GM12878 (cell line): ENCODE data around the gene AP3D1. TPM values are rescaled to one million over a fixed set of nuclear protein-coding genes. Genes with fewer than 3 reads are reported as not detected.

Experiments used
- ATAC-seq: fragments of 200-7000 bp; cut with Tn5 transposase; 3 replicates; pipeline ENCODE4 v1.9.1; 2020; ENCODE audit warnings: mild to moderate bottlenecking, moderate library complexity
- BruUV-seq: library from RNA; stranded (reverse); fragments of 400-500 nt; replicated peaks from 2 replicates; lab custom pipeline; 2021; lab: Mats Ljungman, UMichigan
- CTCF ChIA-PET: fragments of 300-600 bp; sonication (Branson Sonifier 250); formaldehyde crosslinking; extraction: SDS; loops from one replicate; lab custom pipeline; 2021; ENCODE audit warnings: inconsistent platforms; lab: Yijun Ruan, JAX
- POLR2A ChIA-PET: fragments of 350-600 bp; formaldehyde crosslinking; extraction: SDS; loops from one replicate; lab custom pipeline; 2021; ENCODE audit warnings: inconsistent platforms; lab: Charles Lee
- RAD21 ChIA-PET: fragments of 300-600 bp; sonication (Branson Sonifier 250); formaldehyde crosslinking; loops from one replicate; lab custom pipeline; 2023; ENCODE audit warnings: antibody characterized with exemption; ENCODE audit not compliant: unreplicated experiment; lab: Charles Lee
- SMC1A ChIA-PET: fragments of 300-600 bp; sonication (Branson Sonifier 250); formaldehyde crosslinking; loops from one replicate; lab custom pipeline; 2023; ENCODE audit not compliant: unreplicated experiment, uncharacterized antibody; lab: Charles Lee
- DNase-seq: peaks from one replicate; pipeline ENCODE4 v3.0.0-alpha.2; 2011; ENCODE audit warnings: low read depth, low spot score
- FAIRE-seq: peaks from 3 replicates; lab custom pipeline; 2011; peaks lifted over from hg19 to GRCh38; lab: Jason Lieb, UNC
- H2AFZ ChIP-seq: 2 replicates; pipeline ENCODE4 v1.6.0; 2011; ENCODE audit warnings: low read depth, low read length, control low read depth; ENCODE audit not compliant: control insufficient read depth
- H3K27ac ChIP-seq: 2 replicates; pipeline ENCODE4 v1.5.1; 2011; ENCODE audit warnings: control low read depth; ENCODE audit not compliant: control insufficient read depth, insufficient read depth
- H3K27me3 ChIP-seq, 2 experiments: replicated peaks in 1 of 2; 2 replicates each; pipeline versions ENCODE4 v1.6.0 to v1.6.1; 2011; ENCODE audit warnings: low read length in 1 of 2; ENCODE audit not compliant: control insufficient read depth in 2 of 2, insufficient read depth in 2 of 2
- H3K36me3 ChIP-seq, 2 experiments: 2 replicates each; pipeline ENCODE4 v1.5.1; 2011; ENCODE audit warnings: low read length in 1 of 2; ENCODE audit not compliant: control insufficient read depth in 2 of 2, insufficient read depth in 2 of 2
- H3K4me1 ChIP-seq: 2 replicates; pipeline ENCODE4 v1.6.1; 2011; ENCODE audit warnings: mild to moderate bottlenecking, low read length, moderate library complexity, mixed read lengths; ENCODE audit not compliant: control insufficient read depth, insufficient read depth
- H3K4me2 ChIP-seq: 2 replicates; pipeline ENCODE4 v1.6.0; 2011; ENCODE audit warnings: control low read depth; ENCODE audit not compliant: control insufficient read depth, insufficient read depth
- H3K4me3 ChIP-seq: fragments of 200-600 bp; sonication (generic); 2 replicates; pipeline ENCODE4 v1.5.1; 2016
- H3K79me2 ChIP-seq: 2 replicates; pipeline ENCODE4 v1.6.0; 2011; ENCODE audit warnings: low read length; ENCODE audit not compliant: control insufficient read depth, insufficient read depth
- H3K9ac ChIP-seq: 2 replicates; pipeline ENCODE4 v1.8.0; 2011; ENCODE audit warnings: low read length, control low read depth, mixed read lengths; ENCODE audit not compliant: control insufficient read depth, insufficient read depth
- H3K9me3 ChIP-seq: replicated peaks from 3 replicates; pipeline ENCODE4 v1.5.1; 2011; ENCODE audit warnings: mild to moderate bottlenecking, low read length; ENCODE audit not compliant: control insufficient read depth, insufficient read depth
- H4K20me1 ChIP-seq: 2 replicates; pipeline ENCODE4 v1.6.0; 2011; ENCODE audit not compliant: control insufficient read depth, insufficient read depth
- BHLHE40 ChIP-seq, 2 experiments: fragments of 450-650 bp in 1 of 2; IDR thresholded peaks; 2 replicates each; pipeline ENCODE4 v1.6.1; 2011 to 2017; ENCODE audit warnings: low read depth in 2 of 2, borderline replicate concordance in 1 of 2, improper control_type of control experiment in 1 of 2, low read length in 1 of 2, mild to moderate bottlenecking in 1 of 2
- CBX3 ChIP-seq: fragments of 200-600 bp; sonication (generic); IDR thresholded peaks from 2 replicates; pipeline ENCODE4 v1.6.1; 2016; ENCODE audit warnings: low read depth, borderline replicate concordance
- CTCF ChIP-seq, 3 experiments: IDR thresholded peaks in 2 of 3; conservative IDR thresholded peaks in 1 of 3; 2 replicates each; pipeline ENCODE4 v1.5.1; 2011; ENCODE audit warnings: low read depth in 3 of 3, low read length in 3 of 3, mild to moderate bottlenecking in 3 of 3, control low read depth in 2 of 3, moderate library complexity in 2 of 3, inconsistent platforms in 1 of 3, mixed read lengths in 1 of 3; ENCODE audit not compliant: control insufficient read depth in 2 of 3, insufficient read depth in 1 of 3; ENCODE audit errors: extremely low read depth in 1 of 3
- HDAC2 ChIP-seq: fragments of 200-600 bp; sonication (generic); IDR thresholded peaks from 2 replicates; pipeline ENCODE4 v1.6.1; 2017
- IRF3 ChIP-seq: fragments of 450-650 bp; IDR thresholded peaks from 2 replicates; pipeline ENCODE4 v1.6.1; 2014; ENCODE audit warnings: mild to moderate bottlenecking
- MTA2 ChIP-seq: fragments of 450-650 bp; IDR thresholded peaks from 2 replicates; pipeline ENCODE4 v1.6.1; 2016; ENCODE audit warnings: low read depth, mild to moderate bottlenecking, moderate library complexity
- NFYB ChIP-seq: IDR thresholded peaks from 2 replicates; pipeline ENCODE4 v1.6.1; 2011; ENCODE audit warnings: low read depth, mild to moderate bottlenecking, low read length, improper control_type of control experiment, moderate library complexity; ENCODE audit not compliant: insufficient read depth
- NR2F1 ChIP-seq: fragments of 450-650 bp; conservative IDR thresholded peaks from 2 replicates; pipeline ENCODE4 v1.6.1; 2017; ENCODE audit warnings: mild to moderate bottlenecking
- RFX5 ChIP-seq: IDR thresholded peaks from 2 replicates; pipeline ENCODE4 v1.6.1; 2011; ENCODE audit warnings: low read depth, low read length, improper control_type of control experiment
- SMAD1 ChIP-seq: fragments of 450-650 bp; IDR thresholded peaks from 2 replicates; pipeline ENCODE4 v1.6.1; 2018; ENCODE audit warnings: mild to moderate bottlenecking, low read depth; ENCODE audit not compliant: partially characterized antibody
- WGBS: methylation state at CpG from one replicate; pipeline ENCODE4 v1.1.6; 2016; ENCODE audit warnings: low lambda C conversion rate; ENCODE audit not compliant: insufficient replicate concordance, insufficient coverage; ENCODE audit errors: missing lambda C conversion rate; 5-methylcytosine and 5-hydroxymethylcytosine counted together
- in situ Hi-C: fragments of 300-500 bp; cut with MboI; formaldehyde crosslinking; loops from 9 replicates; pipeline ENCODE4 v1.14.3; 2018; ENCODE audit warnings: mixed read lengths
- intact Hi-C: fragments of 100-400 bp; cut with micrococcal nuclease; formaldehyde crosslinking; loops from one replicate; pipeline ENCODE4 v1.14.2; 2022; ENCODE audit not compliant: unreplicated experiment
- polyA plus RNA-seq, 11 experiments: library from polyadenylated mRNA; depleted of rRNA in 4 of 11; unstranded in 6 of 11; stranded (reverse) in 5 of 11; fragments of >200 nt; fragmentation: Nextera tagmentation in 4 of 11; fragmentation: Illumina TruSeq in 1 of 11; extraction: Ambion mirVana in 4 of 11; extraction: Trizol in 1 of 11; gene quantifications; 1 replicate in 1 of 11; 2 replicates in 10 of 11; pipeline versions ENCODE4 v1.2.1 to v1.2.3, GENCODE V29; 2011 to 2016; ENCODE audit warnings: inconsistent platforms in 2 of 11, missing spikeins in 2 of 11, low read depth in 1 of 11
- total RNA-seq, 4 experiments: library from RNA; depleted of rRNA in 3 of 4; stranded (reverse); fragments of >200 nt in 3 of 4; fragmentation: Illumina TruSeq in 1 of 4; extraction: Trizol in 1 of 4; gene quantifications; 2 replicates each; pipeline versions ENCODE4 v1.2.1 to v1.2.3, GENCODE V29; 2013 to 2021
- TF ChIP-seq, protein P1 (sequence below): fragments of 450-650 bp; formaldehyde crosslinking; IDR thresholded peaks from 2 replicates; pipeline ENCODE4 v1.4.0; 2020; ENCODE audit warnings: mild to moderate bottlenecking, moderate library complexity

Gene AP3D1
- total and polyA plus RNA-seq, 10 of the 15 experiments (the other 5 are each of a cell fraction or from before 2014, with no cell fraction given): 1.5 to 108 (median 59.1) TPM

- POLR2A ChIA-PET: no interaction called here
- Histone ChIP-seq H3K4me3 (no peak overlapping the region), H3K36me3 (peaks cover 11 to 62% of the 10 kb centered on the region in 2 experiments; a peak in 3 of 4 replicates), H4K20me1 (0 out of 2 replicates have a peak, but pooled peaks cover 2% of the 10 kb centered on the region), H3K27me3 (no peaks in the 10 kb centered on the region), H3K79me2 (peaks cover 5% of the 10 kb centered on the region; the same call in 1 of the 2 replicates), H3K4me1 (no peaks in the 10 kb centered on the region), H2AFZ (no peak overlapping the region), H3K9me3 (no peaks in the 10 kb centered on the region)
- no TSS peak for BruUV-seq
- RAD21 ChIA-PET: no interaction called here
- no peak for TF ChIP-seq IRF3
- TF ChIP-seq, protein P1, sequence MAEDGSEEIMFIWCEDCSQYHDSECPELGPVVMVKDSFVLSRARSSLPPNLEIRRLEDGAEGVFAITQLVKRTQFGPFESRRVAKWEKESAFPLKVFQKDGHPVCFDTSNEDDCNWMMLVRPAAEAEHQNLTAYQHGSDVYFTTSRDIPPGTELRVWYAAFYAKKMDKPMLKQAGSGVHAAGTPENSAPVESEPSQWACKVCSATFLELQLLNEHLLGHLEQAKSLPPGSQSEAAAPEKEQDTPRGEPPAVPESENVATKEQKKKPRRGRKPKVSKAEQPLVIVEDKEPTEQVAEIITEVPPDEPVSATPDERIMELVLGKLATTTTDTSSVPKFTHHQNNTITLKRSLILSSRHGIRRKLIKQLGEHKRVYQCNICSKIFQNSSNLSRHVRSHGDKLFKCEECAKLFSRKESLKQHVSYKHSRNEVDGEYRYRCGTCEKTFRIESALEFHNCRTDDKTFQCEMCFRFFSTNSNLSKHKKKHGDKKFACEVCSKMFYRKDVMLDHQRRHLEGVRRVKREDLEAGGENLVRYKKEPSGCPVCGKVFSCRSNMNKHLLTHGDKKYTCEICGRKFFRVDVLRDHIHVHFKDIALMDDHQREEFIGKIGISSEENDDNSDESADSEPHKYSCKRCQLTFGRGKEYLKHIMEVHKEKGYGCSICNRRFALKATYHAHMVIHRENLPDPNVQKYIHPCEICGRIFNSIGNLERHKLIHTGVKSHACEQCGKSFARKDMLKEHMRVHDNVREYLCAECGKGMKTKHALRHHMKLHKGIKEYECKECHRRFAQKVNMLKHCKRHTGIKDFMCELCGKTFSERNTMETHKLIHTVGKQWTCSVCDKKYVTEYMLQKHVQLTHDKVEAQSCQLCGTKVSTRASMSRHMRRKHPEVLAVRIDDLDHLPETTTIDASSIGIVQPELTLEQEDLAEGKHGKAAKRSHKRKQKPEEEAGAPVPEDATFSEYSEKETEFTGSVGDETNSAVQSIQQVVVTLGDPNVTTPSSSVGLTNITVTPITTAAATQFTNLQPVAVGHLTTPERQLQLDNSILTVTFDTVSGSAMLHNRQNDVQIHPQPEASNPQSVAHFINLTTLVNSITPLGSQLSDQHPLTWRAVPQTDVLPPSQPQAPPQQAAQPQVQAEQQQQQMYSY (CRISPR knock-in tag): no peak
- TF ChIP-seq CBX3: no peak
- TF ChIP-seq HDAC2: no peak
- TF ChIP-seq CTCF (IDR thresholded peaks at IDR 0.05 in 2 of 3, conservative IDR thresholded peaks at IDR 0.05 in 1 of 3; ENCODE audit: control insufficient read depth in 2 of 3, extremely low read depth in 1 of 3, insufficient read depth in 1 of 3, low read depth in 3 of 3, low read length in 3 of 3): no peak
- TF ChIP-seq NFYB: no peak
- TF ChIP-seq MTA2: no peak
- no peak for TF ChIP-seq BHLHE40 (IDR thresholded peaks at IDR 0.05; ENCODE audit: borderline replicate concordance in 1 of 2, low read depth in 2 of 2, low read length in 1 of 2)
- TF ChIP-seq RFX5: no peak
- no peak for TF ChIP-seq SMAD1
- TF ChIP-seq NR2F1: no peak
- TF ChIP-seq, all 136 proteins: peak for 0
- DNase-seq (no peak), ATAC-seq (no peak), FAIRE-seq (no peak)
- Histone ChIP-seq H3K27ac (no peak overlapping the region), H3K9ac (no peak overlapping the region), H3K4me2 (no peak overlapping the region)
- intact Hi-C loops: no loop called here
- in situ Hi-C loops: no loop called here
- 98% methylated on average over 16 of the region's 19 CpGs for WGBS
- ChIA-PET CTCF (no interaction called here), SMC1A (no interaction called here)
Observed at GRCh38 chr19:2195914-2196313, 44.5 kb upstream of the AP3D1 start.
